ENCODE data around the gene SAMD1. TPM values are rescaled to one million over a fixed set of nuclear protein-coding genes. Genes with fewer than 3 reads are reported as not detected.
A peak's percentile ranks its signal among the peaks of the same experiment; 100 is the strongest.

SAMD1 gene
- total and polyA plus RNA-seq, 2 of the 13 experiments (the other 11 are each of a cell fraction or from before 2014, with no cell fraction given): 17.5 to 45.0 TPM

DNA sequence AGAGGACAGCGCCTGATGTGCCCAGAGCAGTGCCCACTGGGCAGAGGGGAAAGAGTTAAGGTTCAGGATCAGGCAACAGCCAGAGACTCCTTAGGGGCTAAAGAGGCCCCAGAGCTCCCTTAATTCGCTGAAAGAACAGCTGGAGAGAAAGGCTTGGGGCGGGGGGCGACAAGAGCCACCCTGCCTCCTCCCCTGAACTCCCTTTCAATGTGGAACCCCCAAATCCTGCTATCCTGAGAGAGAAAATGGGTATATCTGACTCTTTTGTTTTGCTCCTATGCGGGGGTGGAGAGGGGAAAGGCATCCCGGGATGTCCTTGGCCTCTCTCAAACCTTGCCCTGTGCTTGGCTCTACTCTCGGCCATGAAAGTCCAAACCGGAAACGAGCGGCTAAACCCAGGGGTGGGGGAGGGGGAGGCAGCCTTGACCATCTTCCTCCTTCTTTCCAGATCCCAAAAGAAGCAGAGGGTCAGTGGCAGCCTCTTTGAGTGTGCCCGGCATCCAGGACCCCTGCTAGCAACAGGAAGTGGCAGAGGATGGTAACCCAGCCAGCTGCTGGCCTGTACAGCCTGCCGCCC is 22.3 kb upstream of the SAMD1 start (continued):
- TF ChIP-seq ADNP (CRISPR knock-in tag; IDR thresholded peaks at IDR 0.05) (no peak), RARA (CRISPR knock-in tag; IDR thresholded peaks at IDR 0.05) (peak; percentile 74), HNF4A (CRISPR knock-in tag; IDR thresholded peaks at IDR 0.05) (peak; percentile 41), ARNTL (CRISPR knock-in tag; IDR thresholded peaks at IDR 0.05) (peak; percentile 48; the same call in 1 of the 2 replicates), NCOA2 (CRISPR knock-in tag; IDR thresholded peaks at IDR 0.05) (no peak), ZNF329 (CRISPR knock-in tag; IDR thresholded peaks at IDR 0.05; ENCODE audit: low read depth) (no peak), ZNF605 (CRISPR knock-in tag; IDR thresholded peaks at IDR 0.05) (peak; percentile 35; the same call in 1 of the 2 replicates), RARG (CRISPR knock-in tag; IDR thresholded peaks at IDR 0.05; ENCODE audit: low read depth) (no peak)
- TF ChIP-seq, protein P1, sequence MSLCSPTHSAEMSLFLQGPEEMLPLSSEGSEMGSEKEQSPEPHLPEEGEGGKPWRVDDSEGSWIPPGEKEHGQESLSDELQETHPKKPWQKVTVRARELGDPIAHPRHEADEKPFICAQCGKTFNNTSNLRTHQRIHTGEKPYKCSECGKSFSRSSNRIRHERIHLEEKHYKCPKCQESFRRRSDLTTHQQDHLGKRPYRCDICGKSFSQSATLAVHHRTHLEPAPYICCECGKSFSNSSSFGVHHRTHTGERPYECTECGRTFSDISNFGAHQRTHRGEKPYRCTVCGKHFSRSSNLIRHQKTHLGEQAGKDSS (CRISPR knock-in tag; IDR thresholded peaks at IDR 0.05; ENCODE audit: borderline replicate concordance, low read depth): 0 out of 2 replicates have a peak, but pooled peaks have one; percentile 53
- TF ChIP-seq, protein P2, sequence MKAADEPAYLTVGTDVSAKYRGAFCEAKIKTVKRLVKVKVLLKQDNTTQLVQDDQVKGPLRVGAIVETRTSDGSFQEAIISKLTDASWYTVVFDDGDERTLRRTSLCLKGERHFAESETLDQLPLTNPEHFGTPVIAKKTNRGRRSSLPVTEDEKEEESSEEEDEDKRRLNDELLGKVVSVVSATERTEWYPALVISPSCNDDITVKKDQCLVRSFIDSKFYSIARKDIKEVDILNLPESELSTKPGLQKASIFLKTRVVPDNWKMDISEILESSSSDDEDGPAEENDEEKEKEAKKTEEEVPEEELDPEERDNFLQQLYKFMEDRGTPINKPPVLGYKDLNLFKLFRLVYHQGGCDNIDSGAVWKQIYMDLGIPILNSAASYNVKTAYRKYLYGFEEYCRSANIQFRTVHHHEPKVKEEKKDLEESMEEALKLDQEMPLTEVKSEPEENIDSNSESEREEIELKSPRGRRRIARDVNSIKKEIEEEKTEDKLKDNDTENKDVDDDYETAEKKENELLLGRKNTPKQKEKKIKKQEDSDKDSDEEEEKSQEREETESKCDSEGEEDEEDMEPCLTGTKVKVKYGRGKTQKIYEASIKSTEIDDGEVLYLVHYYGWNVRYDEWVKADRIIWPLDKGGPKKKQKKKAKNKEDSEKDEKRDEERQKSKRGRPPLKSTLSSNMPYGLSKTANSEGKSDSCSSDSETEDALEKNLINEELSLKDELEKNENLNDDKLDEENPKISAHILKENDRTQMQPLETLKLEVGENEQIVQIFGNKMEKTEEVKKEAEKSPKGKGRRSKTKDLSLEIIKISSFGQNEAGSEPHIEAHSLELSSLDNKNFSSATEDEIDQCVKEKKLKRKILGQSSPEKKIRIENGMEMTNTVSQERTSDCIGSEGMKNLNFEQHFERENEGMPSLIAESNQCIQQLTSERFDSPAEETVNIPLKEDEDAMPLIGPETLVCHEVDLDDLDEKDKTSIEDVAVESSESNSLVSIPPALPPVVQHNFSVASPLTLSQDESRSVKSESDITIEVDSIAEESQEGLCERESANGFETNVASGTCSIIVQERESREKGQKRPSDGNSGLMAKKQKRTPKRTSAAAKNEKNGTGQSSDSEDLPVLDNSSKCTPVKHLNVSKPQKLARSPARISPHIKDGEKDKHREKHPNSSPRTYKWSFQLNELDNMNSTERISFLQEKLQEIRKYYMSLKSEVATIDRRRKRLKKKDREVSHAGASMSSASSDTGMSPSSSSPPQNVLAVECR (CRISPR knock-in tag; IDR thresholded peaks at IDR 0.05; ENCODE audit: borderline replicate concordance): peak; percentile 31; the same call in 1 of the 2 replicates
- TF ChIP-seq, protein P3, sequence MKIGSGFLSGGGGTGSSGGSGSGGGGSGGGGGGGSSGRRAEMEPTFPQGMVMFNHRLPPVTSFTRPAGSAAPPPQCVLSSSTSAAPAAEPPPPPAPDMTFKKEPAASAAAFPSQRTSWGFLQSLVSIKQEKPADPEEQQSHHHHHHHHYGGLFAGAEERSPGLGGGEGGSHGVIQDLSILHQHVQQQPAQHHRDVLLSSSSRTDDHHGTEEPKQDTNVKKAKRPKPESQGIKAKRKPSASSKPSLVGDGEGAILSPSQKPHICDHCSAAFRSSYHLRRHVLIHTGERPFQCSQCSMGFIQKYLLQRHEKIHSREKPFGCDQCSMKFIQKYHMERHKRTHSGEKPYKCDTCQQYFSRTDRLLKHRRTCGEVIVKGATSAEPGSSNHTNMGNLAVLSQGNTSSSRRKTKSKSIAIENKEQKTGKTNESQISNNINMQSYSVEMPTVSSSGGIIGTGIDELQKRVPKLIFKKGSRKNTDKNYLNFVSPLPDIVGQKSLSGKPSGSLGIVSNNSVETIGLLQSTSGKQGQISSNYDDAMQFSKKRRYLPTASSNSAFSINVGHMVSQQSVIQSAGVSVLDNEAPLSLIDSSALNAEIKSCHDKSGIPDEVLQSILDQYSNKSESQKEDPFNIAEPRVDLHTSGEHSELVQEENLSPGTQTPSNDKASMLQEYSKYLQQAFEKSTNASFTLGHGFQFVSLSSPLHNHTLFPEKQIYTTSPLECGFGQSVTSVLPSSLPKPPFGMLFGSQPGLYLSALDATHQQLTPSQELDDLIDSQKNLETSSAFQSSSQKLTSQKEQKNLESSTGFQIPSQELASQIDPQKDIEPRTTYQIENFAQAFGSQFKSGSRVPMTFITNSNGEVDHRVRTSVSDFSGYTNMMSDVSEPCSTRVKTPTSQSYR (CRISPR knock-in tag; IDR thresholded peaks at IDR 0.05; ENCODE audit: borderline replicate concordance): peak; percentile 93
- TF ChIP-seq, protein P4, sequence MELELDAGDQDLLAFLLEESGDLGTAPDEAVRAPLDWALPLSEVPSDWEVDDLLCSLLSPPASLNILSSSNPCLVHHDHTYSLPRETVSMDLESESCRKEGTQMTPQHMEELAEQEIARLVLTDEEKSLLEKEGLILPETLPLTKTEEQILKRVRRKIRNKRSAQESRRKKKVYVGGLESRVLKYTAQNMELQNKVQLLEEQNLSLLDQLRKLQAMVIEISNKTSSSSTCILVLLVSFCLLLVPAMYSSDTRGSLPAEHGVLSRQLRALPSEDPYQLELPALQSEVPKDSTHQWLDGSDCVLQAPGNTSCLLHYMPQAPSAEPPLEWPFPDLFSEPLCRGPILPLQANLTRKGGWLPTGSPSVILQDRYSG (CRISPR knock-in tag; IDR thresholded peaks at IDR 0.05): no peak
